ENCODE measurements around the gene MEGF11. TPM values are rescaled to one million over a fixed set of nuclear protein-coding genes. Genes with fewer than 3 reads are reported as not detected.

MEGF11 gene
- total RNA-seq, 4 donors from 2014 or later, result not detected

- Histone ChIP-seq H3K4me1 (no peaks in the 10 kb centered on the region), H3K27me3 (peaks cover 0 to 29% (median 0%) of the 10 kb centered on the region in 4 donors), H3K27ac (no peak overlapping the region), H3K9me3 (no peaks in the 10 kb centered on the region), H3K4me3 (no peak overlapping the region), H3K36me3 (no peaks in the 10 kb centered on the region)
- TF ChIP-seq POLR2A (IDR thresholded peaks at IDR 0.05) (no peak), CTCF (IDR thresholded peaks at IDR 0.05) (no peak)
- intact Hi-C loops (cut with DNase I), result no loop called here
- 52 to 61% methylated on average over 7 to 14 of the region's 15 CpGs for WGBS, 2 donors
- no peak for DNase-seq
Observed at GRCh38 chr15:66097151-66098021, 156.2 kb downstream of the MEGF11 start.

GRCh38 chr15:66096688-66097058 is 156.9 kb downstream of the MEGF11 start:
- no peak for TF ChIP-seq CTCF (IDR thresholded peaks at IDR 0.05)
- no peak for TF ChIP-seq POLR2A (IDR thresholded peaks at IDR 0.05)
- intact Hi-C loops (cut with DNase I), result no loop called here
- no peaks in the 10 kb centered on the region for H3K4me1 ChIP-seq
- DNase-seq, result no peak
- H3K9me3 ChIP-seq, result no peaks in the 10 kb centered on the region
- peaks cover 0 to 29% (median 0%) of the 10 kb centered on the region in 4 donors for H3K27me3 ChIP-seq
- 67 to 81% methylated on average over 3 to 5 of the region's 5 CpGs for WGBS, 2 donors
- H3K27ac ChIP-seq, result no peak overlapping the region
- H3K4me3 ChIP-seq, result no peak overlapping the region
- H3K36me3 ChIP-seq, result no peaks in the 10 kb centered on the region

- Histone ChIP-seq H3K27me3 (peaks cover 0 to 24% (median 0%) of the 10 kb centered on the region in 4 donors), H3K9me3 (no peaks in the 10 kb centered on the region), H3K36me3 (no peaks in the 10 kb centered on the region), H3K4me3 (no peak overlapping the region), H3K4me1 (no peaks in the 10 kb centered on the region), H3K27ac (no peak overlapping the region)
- TF ChIP-seq CTCF (IDR thresholded peaks at IDR 0.05), result no peak
- TF ChIP-seq POLR2A (IDR thresholded peaks at IDR 0.05), result no peak
- 76 to 88% methylated on average over 3 to 4 of the region's 15 CpGs for WGBS, 2 donors
- intact Hi-C loops (cut with DNase I), result no loop called here
- DNase-seq, result no peak
Observed at GRCh38 chr15:66095871-66096687, 157.5 kb downstream of the MEGF11 start.

- no peak for DNase-seq
- TF ChIP-seq POLR2A (IDR thresholded peaks at IDR 0.05) (no peak), CTCF (IDR thresholded peaks at IDR 0.05) (no peak)
- Histone ChIP-seq H3K36me3 (no peaks in the 10 kb centered on the region), H3K27me3 (peaks cover 0 to 24% (median 0%) of the 10 kb centered on the region in 4 donors), H3K4me1 (no peaks in the 10 kb centered on the region), H3K27ac (no peak overlapping the region), H3K4me3 (no peak overlapping the region), H3K9me3 (no peaks in the 10 kb centered on the region)
- 94 to 95% methylated on average over 6 of the region's 9 CpGs for WGBS, 2 donors
- intact Hi-C loops (cut with DNase I), result no loop called here
Observed at GRCh38 chr15:66094331-66094730, 159.2 kb downstream of the MEGF11 start.
